Activated CD4-positive, alpha-beta memory T cell treated with anti-CD3 and anti-CD28 coated beads, Interleukin-2, amount 10 ng/mL, durations not matched to agents 7 days and 5 days (primary cell): ENCODE measurements around the gene ADAMTSL2. TPM values are rescaled to one million over a fixed set of nuclear protein-coding genes. Genes with fewer than 3 reads are reported as not detected.

Source experiments
- CTCF ChIA-PET: fragments of 350-600 bp; sonication (Branson Sonifier 250); formaldehyde crosslinking; loops from one replicate; lab custom pipeline; 2021; ENCODE audit warnings: antibody characterized with exemption, inconsistent platforms; lab: Charles Lee
- POLR2A ChIA-PET: fragments of 350-600 bp; sonication (Branson Sonifier 250); formaldehyde crosslinking; loops from one replicate; lab custom pipeline; 2021; ENCODE audit warnings: antibody characterized with exemption; lab: Charles Lee
- DNase-seq: peaks from one replicate; pipeline ENCODE4 v3.0.0-alpha.2; 2020
- H3K27ac Mint-ChIP-seq: one replicate; pipeline ENCODE4 v1.8.0; 2021; ENCODE audit warnings: mild to moderate bottlenecking, mixed read lengths
- H3K27me3 Mint-ChIP-seq: one replicate; pipeline ENCODE4 v1.8.0; 2021; ENCODE audit warnings: mixed read lengths
- H3K36me3 Mint-ChIP-seq: one replicate; pipeline ENCODE4 v1.8.0; 2021; ENCODE audit warnings: low read depth, mixed read lengths
- H3K4me1 Mint-ChIP-seq: one replicate; pipeline ENCODE4 v1.8.0; 2021; ENCODE audit warnings: mixed read lengths
- H3K4me3 Mint-ChIP-seq: one replicate; pipeline ENCODE4 v1.8.0; 2021; ENCODE audit warnings: mild to moderate bottlenecking, mixed read lengths
- H3K9me3 Mint-ChIP-seq: one replicate; pipeline ENCODE4 v1.8.0; 2021; ENCODE audit warnings: mixed read lengths
- total RNA-seq, 2 experiments: library from RNA; stranded (reverse); gene quantifications; one replicate each; pipeline ENCODE4 v1.2.3, GENCODE V29; 2021

The ADAMTSL2 gene
- total RNA-seq, 2 experiments from 2014 or later = not detected

DNA sequence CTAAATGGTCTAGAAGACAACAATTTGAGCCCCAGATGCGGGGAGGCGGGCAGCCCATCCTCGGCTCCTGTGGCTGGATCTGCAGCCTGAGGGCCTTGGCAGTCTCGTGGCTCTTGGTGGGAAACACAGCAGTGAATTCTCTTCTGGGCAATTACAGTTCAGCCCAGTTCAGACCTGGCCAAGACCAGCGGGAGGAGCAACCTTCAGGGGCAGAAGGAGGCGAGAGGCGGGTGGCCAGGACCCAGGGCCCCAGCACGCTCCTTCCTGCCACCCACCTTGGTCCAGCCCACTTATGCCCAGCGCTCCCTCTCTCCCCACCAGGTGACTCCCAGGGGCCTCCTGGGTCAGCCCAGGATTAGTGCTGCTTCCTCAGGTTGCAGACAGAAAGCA lies 17.5 kb upstream of the ADAMTSL2 start:
- no peaks in the 10 kb centered on the region for H3K27me3 Mint-ChIP-seq
- CTCF ChIA-PET = no interaction called here
- POLR2A ChIA-PET = no interaction called here
- H3K4me3 Mint-ChIP-seq = no peak overlapping the region
- H3K4me1 Mint-ChIP-seq = no peaks in the 10 kb centered on the region
- no peaks in the 10 kb centered on the region for H3K36me3 Mint-ChIP-seq
- H3K27ac Mint-ChIP-seq = no peak overlapping the region
- no peak for DNase-seq
- no peaks in the 10 kb centered on the region for H3K9me3 Mint-ChIP-seq

DNA sequence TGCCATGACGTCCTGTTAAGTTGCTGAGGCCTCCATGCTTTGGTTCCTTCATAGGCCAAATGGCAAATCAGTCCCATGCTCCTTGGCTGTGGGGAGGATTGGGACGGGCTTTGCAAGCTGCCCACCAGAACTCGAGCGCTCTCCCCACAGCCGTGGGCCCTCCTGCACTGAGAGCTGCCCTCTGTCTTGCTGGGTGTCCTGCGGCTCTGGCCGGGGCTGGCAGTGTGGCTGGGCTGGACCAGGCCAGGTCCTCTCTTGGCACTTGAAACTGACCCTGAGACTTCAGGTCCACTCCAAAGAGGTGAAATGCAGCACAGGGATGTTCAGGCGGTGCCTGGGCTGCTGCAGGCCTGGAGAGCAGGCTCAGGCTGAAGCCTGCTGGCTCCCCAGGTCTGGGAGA lies 16.8 kb upstream of the ADAMTSL2 start:
- no peaks in the 10 kb centered on the region for H3K36me3 Mint-ChIP-seq
- DNase-seq = no peak
- H3K4me1 Mint-ChIP-seq = no peaks in the 10 kb centered on the region
- POLR2A ChIA-PET = no interaction called here
- no peaks in the 10 kb centered on the region for H3K27me3 Mint-ChIP-seq
- no peaks in the 10 kb centered on the region for H3K9me3 Mint-ChIP-seq
- CTCF ChIA-PET = no interaction called here
- no peak overlapping the region for H3K27ac Mint-ChIP-seq
- H3K4me3 Mint-ChIP-seq = no peak overlapping the region

GRCh38 chr9:133518200-133518599 lies 16.3 kb upstream of the ADAMTSL2 start:
- Mint-ChIP-seq H3K27ac (no peak overlapping the region), H3K36me3 (no peaks in the 10 kb centered on the region), H3K4me3 (no peak overlapping the region), H3K9me3 (no peaks in the 10 kb centered on the region), H3K27me3 (no peaks in the 10 kb centered on the region), H3K4me1 (no peaks in the 10 kb centered on the region)
- POLR2A ChIA-PET = no interaction called here
- DNase-seq = no peak
- CTCF ChIA-PET = no interaction called here

DNA sequence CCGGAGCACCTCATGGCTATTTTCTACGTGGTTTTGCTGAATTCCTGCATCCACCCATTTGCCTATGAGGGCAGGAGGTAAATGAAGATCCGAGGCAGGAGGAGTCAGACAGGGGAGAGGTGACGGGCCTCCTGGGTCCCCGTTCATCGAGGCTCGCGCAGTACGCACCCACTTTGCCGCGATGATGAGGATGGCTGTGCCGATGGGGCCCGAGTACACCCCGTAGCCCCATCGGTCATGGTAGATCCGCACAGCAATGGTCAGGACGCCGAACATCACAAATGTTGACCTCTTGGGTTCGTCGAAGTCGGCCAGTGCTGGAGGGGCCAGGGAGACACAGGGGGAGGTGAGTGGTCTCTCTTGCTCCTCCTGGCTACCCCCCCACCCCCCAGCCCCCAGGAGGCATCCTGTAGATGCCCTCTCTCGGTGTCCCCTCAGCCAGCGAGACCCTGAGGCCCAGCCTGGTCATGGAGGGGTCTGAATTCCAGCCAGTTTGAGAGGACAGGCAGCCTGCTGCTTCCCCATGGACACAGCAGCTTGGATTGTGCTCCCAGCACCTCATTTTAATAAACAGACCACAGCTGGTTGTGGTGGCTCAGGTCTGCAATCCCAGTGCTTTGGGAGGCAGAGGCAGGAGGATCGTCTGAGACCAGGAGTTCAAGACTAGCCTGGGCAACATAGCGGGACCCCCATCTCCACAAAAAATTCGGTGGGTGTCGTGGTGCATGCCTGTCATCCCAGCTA lies 15.6 kb upstream of the ADAMTSL2 start:
- H3K27me3 Mint-ChIP-seq = no peaks in the 10 kb centered on the region
- POLR2A ChIA-PET = no interaction called here
- no peaks in the 10 kb centered on the region for H3K9me3 Mint-ChIP-seq
- no peak for DNase-seq
- H3K27ac Mint-ChIP-seq = no peak overlapping the region
- CTCF ChIA-PET = no interaction called here
- H3K36me3 Mint-ChIP-seq = no peaks in the 10 kb centered on the region
- no peaks in the 10 kb centered on the region for H3K4me1 Mint-ChIP-seq
- no peak overlapping the region for H3K4me3 Mint-ChIP-seq

- POLR2A ChIA-PET = no interaction called here
- CTCF ChIA-PET = no interaction called here
- no peak overlapping the region for H3K27ac Mint-ChIP-seq
- H3K9me3 Mint-ChIP-seq = no peaks in the 10 kb centered on the region
- H3K4me3 Mint-ChIP-seq = no peak overlapping the region
- DNase-seq = no peak
- no peaks in the 10 kb centered on the region for H3K4me1 Mint-ChIP-seq
- no peaks in the 10 kb centered on the region for H3K27me3 Mint-ChIP-seq
- no peaks in the 10 kb centered on the region for H3K36me3 Mint-ChIP-seq
These were observed 14.8 kb upstream of the ADAMTSL2 start for GRCh38 chr9:133519693-133520092.

DNA sequence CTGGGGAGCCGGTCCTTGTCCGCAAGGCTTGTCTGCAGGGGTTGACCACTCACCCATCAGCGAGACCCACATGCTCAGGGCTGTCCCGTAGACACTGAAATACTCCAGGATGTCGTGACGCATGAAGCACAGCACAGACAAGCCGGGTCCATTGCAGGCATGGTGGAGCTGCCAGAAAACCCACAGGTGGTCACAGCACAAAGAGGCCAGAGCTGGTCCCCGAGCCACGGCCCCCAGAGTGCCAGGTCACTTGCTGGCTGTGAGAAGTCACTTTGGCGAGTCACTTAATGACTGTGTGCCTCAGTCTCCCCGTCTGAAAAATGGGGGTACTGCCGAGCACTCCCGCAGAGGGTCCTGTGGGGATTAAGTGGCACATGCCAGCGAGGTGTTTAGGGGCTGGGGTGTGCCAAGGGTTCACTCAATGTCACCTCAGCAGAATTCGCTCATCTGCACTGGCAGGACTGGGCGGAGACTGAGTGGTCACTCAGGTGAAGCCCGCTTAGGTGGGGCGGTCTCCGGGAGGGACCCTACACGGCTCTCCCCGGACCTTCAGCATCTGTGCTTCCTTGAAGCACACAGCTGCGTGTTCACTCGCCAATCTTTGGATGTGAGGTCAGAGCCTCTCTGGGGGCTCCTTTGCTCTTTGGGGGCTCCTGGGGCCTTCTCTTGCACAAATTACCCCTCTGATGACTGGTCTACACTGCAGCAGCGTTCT lies 14.2 kb upstream of the ADAMTSL2 start:
- Mint-ChIP-seq H3K36me3 (no peaks in the 10 kb centered on the region), H3K27ac (no peak overlapping the region), H3K4me3 (no peak overlapping the region), H3K27me3 (no peaks in the 10 kb centered on the region), H3K4me1 (no peaks in the 10 kb centered on the region), H3K9me3 (no peaks in the 10 kb centered on the region)
- CTCF ChIA-PET = no interaction called here
- DNase-seq = no peak
- POLR2A ChIA-PET = no interaction called here

- no peaks in the 10 kb centered on the region for H3K4me1 Mint-ChIP-seq
- ChIA-PET CTCF (no interaction called here), POLR2A (no interaction called here)
- no peak overlapping the region for H3K4me3 Mint-ChIP-seq
- H3K9me3 Mint-ChIP-seq = no peaks in the 10 kb centered on the region
- DNase-seq = no peak
- H3K36me3 Mint-ChIP-seq = no peaks in the 10 kb centered on the region
- H3K27me3 Mint-ChIP-seq = peaks cover 5% of the 10 kb centered on the region
- no peak overlapping the region for H3K27ac Mint-ChIP-seq
These were observed 13.1 kb upstream of the ADAMTSL2 start for GRCh38 chr9:133521122-133522072.

GRCh38 chr9:133522073-133522910 lies 12.2 kb upstream of the ADAMTSL2 start:
- Mint-ChIP-seq H3K9me3 (no peaks in the 10 kb centered on the region), H3K27ac (no peak overlapping the region), H3K27me3 (peaks cover 5% of the 10 kb centered on the region), H3K4me1 (no peaks in the 10 kb centered on the region), H3K36me3 (no peaks in the 10 kb centered on the region), H3K4me3 (no peak overlapping the region)
- no peak for DNase-seq
- ChIA-PET CTCF (no interaction called here), POLR2A (no interaction called here)

DNA sequence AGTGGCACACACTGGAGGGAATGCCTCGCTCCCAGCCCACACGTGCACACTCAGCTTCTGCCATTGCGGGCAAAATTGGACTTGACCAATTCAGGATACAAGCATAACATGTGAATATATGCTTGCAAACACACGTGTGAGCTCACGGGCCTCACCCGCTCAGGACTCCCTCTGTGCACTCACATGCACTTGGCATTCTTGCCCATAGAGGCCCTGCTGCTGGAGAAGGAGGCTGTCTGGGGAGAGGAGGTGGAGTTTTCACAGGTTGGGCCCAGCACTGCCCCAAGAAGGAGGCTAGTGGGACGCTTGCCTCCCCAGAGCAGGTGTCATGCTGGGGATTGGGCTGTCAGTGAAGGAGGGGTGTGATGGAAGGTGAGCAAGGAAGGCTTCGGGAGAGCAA lies 11.4 kb upstream of the ADAMTSL2 start:
- H3K9me3 Mint-ChIP-seq = no peaks in the 10 kb centered on the region
- no peak overlapping the region for H3K27ac Mint-ChIP-seq
- no peaks in the 10 kb centered on the region for H3K36me3 Mint-ChIP-seq
- no peak overlapping the region for H3K4me3 Mint-ChIP-seq
- no peaks in the 10 kb centered on the region for H3K4me1 Mint-ChIP-seq
- DNase-seq = no peak
- H3K27me3 Mint-ChIP-seq = peaks cover 5% of the 10 kb centered on the region
- CTCF ChIA-PET = no interaction called here
- POLR2A ChIA-PET = no interaction called here

DNA sequence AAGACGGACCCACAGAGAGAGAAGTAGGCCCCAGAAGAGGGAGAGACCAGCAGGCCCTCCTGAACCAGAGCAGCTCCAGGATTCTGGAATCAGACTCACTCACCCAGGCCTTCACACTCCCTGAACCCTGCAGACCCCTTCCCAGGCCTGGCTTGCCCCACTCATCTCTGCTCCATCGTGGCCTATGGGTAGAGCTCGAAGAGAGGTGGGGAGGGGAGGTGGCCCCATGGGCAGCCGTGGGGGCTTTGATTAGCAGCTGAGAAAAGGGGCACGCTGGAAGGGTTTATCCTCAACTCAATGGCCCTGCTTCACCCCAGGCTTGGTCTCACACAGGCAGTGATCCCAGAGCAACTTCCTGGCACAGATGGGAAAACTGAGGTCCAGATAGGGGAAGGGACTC lies 10.4 kb upstream of the ADAMTSL2 start:
- POLR2A ChIA-PET = no interaction called here
- Mint-ChIP-seq H3K27ac (no peak overlapping the region), H3K27me3 (peaks cover 5% of the 10 kb centered on the region), H3K9me3 (no peaks in the 10 kb centered on the region), H3K36me3 (no peaks in the 10 kb centered on the region), H3K4me1 (no peaks in the 10 kb centered on the region), H3K4me3 (no peak overlapping the region)
- CTCF ChIA-PET = no interaction called here
- DNase-seq = no peak

- no peaks in the 10 kb centered on the region for H3K9me3 Mint-ChIP-seq
- H3K27ac Mint-ChIP-seq = no peak within 1 kb of the TSS
- H3K4me3 Mint-ChIP-seq = no peak within 1 kb of the TSS
- DNase-seq = no peak
- ChIA-PET POLR2A (no interaction called here), CTCF (no interaction called here)
- H3K4me1 Mint-ChIP-seq = no peaks in the 10 kb centered on the region
- no peaks in the 10 kb centered on the region for H3K36me3 Mint-ChIP-seq
- H3K27me3 Mint-ChIP-seq = peaks cover 5% of the 10 kb centered on the region
These were observed 9.8 kb upstream of the ADAMTSL2 start, which contains the start of gene MYMK for GRCh38 chr9:133524679-133525228. Gene MYMK (minus strand): TSS chr9:133524959. CDS start chr9:133524844, 115 bp downstream.

- no peaks in the 10 kb centered on the region for H3K4me1 Mint-ChIP-seq
- no peak overlapping the region for H3K4me3 Mint-ChIP-seq
- CTCF ChIA-PET = interaction anchor here (0.5 kb wide), 1 partner anchor 714 kb away, joined by 3 read pairs; no protein-coding TSS in a partner anchor
These were observed 8.8 kb upstream of the ADAMTSL2 start for GRCh38 chr9:133525677-133526076.

More at GRCh38 chr9:133525677-133526076, 8.8 kb upstream of the ADAMTSL2 start:
- Mint-ChIP-seq H3K36me3 (no peaks in the 10 kb centered on the region), H3K27ac (no peak overlapping the region), H3K9me3 (no peaks in the 10 kb centered on the region), H3K27me3 (peaks cover 5% of the 10 kb centered on the region)
- POLR2A ChIA-PET = no interaction called here
- no peak for DNase-seq
